Esophagus muscularis mucosa (tissue), 4 donors: ENCODE data around the gene KNL1. TPM values are rescaled to one million over a fixed set of nuclear protein-coding genes. Genes with fewer than 3 reads are reported as not detected.

Source experiments
- DNase-seq: peaks from one replicate; pipeline ENCODE4 v3.0.0-alpha.2; 2017; ENCODE audit errors: extremely low spot score
- H3K27ac ChIP-seq, 4 donors: fragments of 200-600 bp; sonication (generic); replicated peaks in 1 of 4; 1 replicate in 3 of 4; 2 replicates in 1 of 4; pipeline ENCODE4 v1.5.1; 2016 to 2019; ENCODE audit warnings: mild to moderate bottlenecking in 1 of 4
- H3K27me3 ChIP-seq, 4 donors: fragments of 200-600 bp; sonication (generic); one replicate each; pipeline versions ENCODE4 v1.5.1 to v1.6.0; 2016 to 2019
- H3K36me3 ChIP-seq, 4 donors: fragments of 200-600 bp; sonication (generic); one replicate each; pipeline ENCODE4 v1.5.1; 2016 to 2019
- H3K4me1 ChIP-seq, 4 donors: fragments of 200-600 bp; sonication (generic); one replicate each; pipeline ENCODE4 v1.5.1; 2016 to 2019
- H3K4me3 ChIP-seq, 4 donors: fragments of 200-600 bp; sonication (generic); 1 replicate in 2 of 4; 2 replicates in 2 of 4; pipeline ENCODE4 v1.5.1; 2016 to 2019; ENCODE audit warnings: mild to moderate bottlenecking in 4 of 4, moderate library complexity in 1 of 4
- H3K9me3 ChIP-seq, 4 donors: fragments of 200-600 bp; sonication (generic); 1 replicate in 3 of 4; 2 replicates in 1 of 4; pipeline ENCODE4 v1.5.1; 2016 to 2019
- EP300 ChIP-seq: sonication (generic); formaldehyde crosslinking; IDR thresholded peaks from one replicate; pipeline ENCODE4 v1.6.1; 2017; ENCODE audit warnings: antibody characterized with exemption
- POLR2A ChIP-seq: fragments of 450-650 bp; IDR thresholded peaks from one replicate; pipeline ENCODE4 v1.6.1; 2017; ENCODE audit warnings: antibody characterized with exemption, moderate library complexity, mild to moderate bottlenecking, low read depth
- POLR2AphosphoS5 ChIP-seq, 2 donors: sonication (generic); formaldehyde crosslinking; IDR thresholded peaks; one replicate each; pipeline ENCODE4 v1.6.1; 2017; ENCODE audit warnings: antibody characterized with exemption in 2 of 2
- WGBS: methylation state at CpG from one replicate; pipeline ENCODE4 v1.1.5; 2018; 5-methylcytosine and 5-hydroxymethylcytosine counted together
- intact Hi-C: fragments of 100-400 bp; cut with DNase I; formaldehyde crosslinking; loops from one replicate; pipeline ENCODE4 v1.15.1; 2023
- small RNA-seq, 3 donors: library from RNA; depleted of rRNA; stranded (forward); fragments of <200 nt; gene quantifications; one replicate each; pipeline ENCODE3, GENCODE V24; 2016
- total RNA-seq, 4 donors: library from RNA; depleted of rRNA; stranded (reverse); fragments of >200 nt; gene quantifications; one replicate each; pipeline versions ENCODE4 v1.1.0 to v1.2.1, GENCODE V29; 2016
- TF ChIP-seq, protein P1 (sequence below), 3 experiments: fragments of 200-600 bp in 2 of 3; fragments of 450-650 bp in 1 of 3; sonication (generic) in 2 of 3; IDR thresholded peaks; one replicate each; pipeline ENCODE4 v1.5.1; 2017 to 2019; ENCODE audit warnings: antibody characterized with exemption in 3 of 3, mild to moderate bottlenecking in 2 of 3, moderate library complexity in 1 of 3

The KNL1 gene
- total RNA-seq, 4 donors from 2014 or later: 0.06 to 0.63 (median 0.17) TPM; not detected in 1

DNA sequence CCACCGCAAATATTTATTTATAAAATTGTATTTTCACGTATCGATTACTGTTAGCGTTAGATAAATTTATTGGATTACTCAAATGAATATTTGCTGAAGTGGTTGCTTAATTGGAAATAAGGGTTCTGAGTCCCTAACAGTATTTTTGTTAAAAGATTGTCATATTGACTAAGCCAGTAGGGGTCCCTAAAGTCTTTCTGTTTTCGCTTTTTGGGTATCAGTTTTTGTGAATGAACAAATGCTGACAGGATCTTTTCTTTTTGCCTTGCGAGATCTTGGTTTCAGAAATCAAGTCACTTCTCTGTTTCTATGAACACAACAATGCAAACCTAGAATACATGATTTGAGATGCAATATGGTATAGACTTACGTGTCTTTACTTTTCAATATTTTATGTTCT is 108.0 kb downstream of the KNL1 start:
- 91% methylated on average over 7 of the region's 7 CpGs for WGBS
- intact Hi-C loops: no loop called here
- H3K36me3 ChIP-seq: no peaks in the 10 kb centered on the region
- no peaks in the 10 kb centered on the region for H3K9me3 ChIP-seq
- no peaks in the 10 kb centered on the region for H3K27me3 ChIP-seq
- no peak for DNase-seq
- TF ChIP-seq POLR2AphosphoS5 (IDR thresholded peaks at IDR 0.05) (no peak), EP300 (no peak)
- TF ChIP-seq, protein P1, sequence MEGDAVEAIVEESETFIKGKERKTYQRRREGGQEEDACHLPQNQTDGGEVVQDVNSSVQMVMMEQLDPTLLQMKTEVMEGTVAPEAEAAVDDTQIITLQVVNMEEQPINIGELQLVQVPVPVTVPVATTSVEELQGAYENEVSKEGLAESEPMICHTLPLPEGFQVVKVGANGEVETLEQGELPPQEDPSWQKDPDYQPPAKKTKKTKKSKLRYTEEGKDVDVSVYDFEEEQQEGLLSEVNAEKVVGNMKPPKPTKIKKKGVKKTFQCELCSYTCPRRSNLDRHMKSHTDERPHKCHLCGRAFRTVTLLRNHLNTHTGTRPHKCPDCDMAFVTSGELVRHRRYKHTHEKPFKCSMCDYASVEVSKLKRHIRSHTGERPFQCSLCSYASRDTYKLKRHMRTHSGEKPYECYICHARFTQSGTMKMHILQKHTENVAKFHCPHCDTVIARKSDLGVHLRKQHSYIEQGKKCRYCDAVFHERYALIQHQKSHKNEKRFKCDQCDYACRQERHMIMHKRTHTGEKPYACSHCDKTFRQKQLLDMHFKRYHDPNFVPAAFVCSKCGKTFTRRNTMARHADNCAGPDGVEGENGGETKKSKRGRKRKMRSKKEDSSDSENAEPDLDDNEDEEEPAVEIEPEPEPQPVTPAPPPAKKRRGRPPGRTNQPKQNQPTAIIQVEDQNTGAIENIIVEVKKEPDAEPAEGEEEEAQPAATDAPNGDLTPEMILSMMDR (IDR thresholded peaks at IDR 0.05): no peak
- no peak overlapping the region for H3K27ac ChIP-seq
- no peak overlapping the region for H3K4me3 ChIP-seq
- H3K4me1 ChIP-seq: no peaks in the 10 kb centered on the region

DNA sequence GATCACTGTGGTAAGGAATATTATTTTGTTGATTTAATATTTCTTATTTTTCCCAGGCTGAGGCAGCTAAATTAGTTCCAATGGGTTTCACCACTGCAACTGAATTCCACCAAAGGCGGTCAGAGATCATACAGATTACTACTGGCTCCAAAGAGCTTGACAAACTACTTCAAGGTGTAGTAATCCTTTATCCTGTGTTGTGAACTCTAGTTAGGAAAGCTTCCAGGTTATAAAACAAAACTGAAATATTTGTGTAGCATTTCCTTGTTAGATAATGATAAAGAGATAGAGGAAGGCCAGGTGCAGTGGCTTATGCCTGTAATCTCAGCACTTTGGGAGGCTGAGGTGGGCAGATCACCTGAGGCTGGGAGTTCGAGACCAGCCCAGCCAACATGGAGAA is 112.1 kb downstream of the KNL1 start:
- TF ChIP-seq, protein P1 (IDR thresholded peaks at IDR 0.05): no peak
- TF ChIP-seq POLR2A (no peak), POLR2AphosphoS5 (IDR thresholded peaks at IDR 0.05) (no peak), EP300 (no peak)
- Histone ChIP-seq H3K27ac (no peak overlapping the region), H3K4me3 (no peak overlapping the region), H3K4me1 (no peaks in the 10 kb centered on the region), H3K27me3 (no peaks in the 10 kb centered on the region), H3K9me3 (no peaks in the 10 kb centered on the region), H3K36me3 (no peaks in the 10 kb centered on the region)
- DNase-seq: no peak
- intact Hi-C loops: no loop called here
- WGBS: 98% methylated on average over 2 of the region's 2 CpGs

Small RNA genes within 50 kb of the gene (small RNA-seq; reads per million reads assigned to genes)
- gene RF00017: 0 reads per million in 3 donors
- 0 reads per million in 3 donors for gene RN7SL376P

Other genes starting within 250 kb of the KNL1 start
- 1 to 10 TPM in 1 of 4 donors, not detected in 3; 1.8 TPM for gene PHGR1, start 243.2 kb upstream of the KNL1 start, total RNA-seq
- under 1 TPM; 0.13 to 0.42 (median 0.26) TPM for gene DISP2, start 236.0 kb upstream of the KNL1 start, total RNA-seq
- 10 to 100 TPM in 1 of 4 donors, 1 to 10 TPM in 3; 4.6 to 15.6 (median 6.4) TPM for gene KNSTRN, start 211.5 kb upstream of the KNL1 start, total RNA-seq
- 10 to 100 TPM; 38.8 to 50.7 (median 44.7) TPM for gene IVD, start 188.5 kb upstream of the KNL1 start, total RNA-seq
- gene BAHD1, start 153.3 kb upstream of the KNL1 start, total RNA-seq: 10 to 100 TPM; 11.6 to 29.6 (median 22.3) TPM
- gene CHST14, start 123.3 kb upstream of the KNL1 start, total RNA-seq: 10 to 100 TPM in 3 of 4 donors, 1 to 10 TPM in 1; 7.9 to 16.6 (median 12.5) TPM
- gene CCDC32, start 29.2 kb upstream of the KNL1 start, total RNA-seq: 10 to 100 TPM; 24.9 to 38.3 (median 36.0) TPM
- gene RPUSD2, start 24.9 kb upstream of the KNL1 start, total RNA-seq: 10 to 100 TPM in 3 of 4 donors, 1 to 10 TPM in 1; 8.7 to 13.5 (median 10.6) TPM
- under 1 TPM in 3 of 4 donors, not detected in 1; 0.50 to 0.92 (median 0.71) TPM for gene RAD51, start 100.9 kb downstream of the KNL1 start, total RNA-seq
- gene RMDN3, start 161.0 kb downstream of the KNL1 start, total RNA-seq: 10 to 100 TPM; 29.5 to 34.9 (median 31.5) TPM
- 10 to 100 TPM in 3 of 4 donors, 1 to 10 TPM in 1; 6.6 to 13.9 (median 11.8) TPM for gene GCHFR, start 169.8 kb downstream of the KNL1 start, total RNA-seq
- 1 to 10 TPM in 1 of 4 donors, under 1 TPM in 2, not detected in 1; under 0.01 to 1.1 (median 0.57) TPM for gene C15orf62, start 175.7 kb downstream of the KNL1 start, total RNA-seq
- gene ZFYVE19, start 212.8 kb downstream of the KNL1 start, total RNA-seq: 10 to 100 TPM; 14.4 to 36.8 (median 18.8) TPM
- gene DNAJC17, start 213.2 kb downstream of the KNL1 start, total RNA-seq: 10 to 100 TPM in 3 of 4 donors, 1 to 10 TPM in 1; 10.0 to 23.8 (median 13.9) TPM
- not detected for gene PPP1R14D, start 234.5 kb downstream of the KNL1 start, total RNA-seq
- gene SPINT1, start 249.8 kb downstream of the KNL1 start, total RNA-seq: 1 to 10 TPM in 3 of 4 donors, under 1 TPM in 1; 0.99 to 2.8 (median 1.8) TPM